Measurements from ENCODE around the gene DPP9.
"Not testable (repeated sequence)": the region's sequence is repeated elsewhere in the genome, so short reads cannot be mapped to it uniquely, and the experiment has no call there.

DPP9 gene

DNA sequence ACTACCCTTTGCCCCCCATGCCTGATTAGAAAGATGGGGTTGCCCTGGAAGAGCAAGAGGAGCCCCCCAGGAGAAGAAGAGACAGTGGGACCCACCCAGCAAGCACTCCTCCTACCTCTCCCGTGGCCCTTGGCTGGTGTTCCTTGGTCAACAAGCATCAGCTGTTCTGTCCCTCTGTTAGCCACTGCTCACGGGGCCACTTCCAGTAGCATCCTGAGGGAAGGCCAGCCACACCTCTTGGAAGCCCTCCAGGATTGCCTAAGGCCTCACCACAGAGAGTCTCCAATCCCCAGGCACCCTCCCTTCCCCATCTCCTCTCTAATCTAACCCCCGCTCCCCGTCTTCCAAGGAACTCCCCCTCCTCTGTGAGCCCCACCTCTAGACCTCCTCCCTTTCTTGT, 15.1 kb upstream of the DPP9 start:
- no peak for DNase-seq

- DNase-seq = no peak
Observed at GRCh38 chr19:4737955-4738600, 14.4 kb upstream of the DPP9 start.

- no peak for DNase-seq
Observed at GRCh38 chr19:4733755-4734345, 10.2 kb upstream of the DPP9 start.

DNA sequence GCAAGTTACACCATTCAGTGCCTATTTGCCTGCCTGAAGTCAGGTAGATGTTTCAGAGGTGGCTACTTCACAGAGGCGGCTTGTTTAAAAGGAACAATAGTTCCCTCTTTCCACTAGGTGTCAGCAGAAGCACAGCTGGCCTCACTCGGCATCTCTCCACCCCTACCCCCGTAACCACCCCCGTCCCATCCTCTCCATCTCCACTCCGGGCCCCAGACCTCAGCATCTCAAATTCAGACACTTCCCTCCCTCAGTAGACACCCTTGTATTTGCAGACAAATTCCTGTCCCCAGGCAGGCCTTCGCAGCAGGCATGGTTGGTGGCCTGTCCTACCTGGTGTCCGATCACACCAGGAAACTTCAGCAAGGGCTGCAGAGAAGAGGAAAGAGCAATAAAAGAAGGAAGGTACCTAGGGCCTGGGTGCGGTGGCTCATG, 9.1 kb upstream of the DPP9 start:
- peak; percentile 49 for DNase-seq

DNA sequence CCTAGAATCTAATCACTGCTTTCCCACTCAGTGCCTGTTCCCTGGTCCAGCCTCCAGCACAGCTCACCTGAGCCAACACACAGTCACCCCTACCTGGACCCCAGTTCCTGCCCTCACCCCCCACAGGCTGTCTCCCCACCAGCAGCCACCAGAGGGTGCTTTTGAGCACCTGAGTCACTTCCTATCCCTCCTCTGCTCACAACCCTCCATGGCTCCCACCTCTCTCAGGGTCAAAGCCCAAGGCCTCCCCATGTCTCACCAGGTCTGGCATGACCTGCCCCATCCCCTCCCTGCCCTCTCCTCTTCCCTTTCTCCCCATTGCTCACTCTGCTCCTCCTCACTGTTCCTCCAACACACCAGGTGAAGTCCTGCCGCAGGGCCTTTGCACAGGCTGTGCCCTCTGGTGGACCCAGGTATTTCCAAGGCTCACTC, 7.1 kb upstream of the DPP9 start:
- DNase-seq = peak; percentile 65 to 71

DNA sequence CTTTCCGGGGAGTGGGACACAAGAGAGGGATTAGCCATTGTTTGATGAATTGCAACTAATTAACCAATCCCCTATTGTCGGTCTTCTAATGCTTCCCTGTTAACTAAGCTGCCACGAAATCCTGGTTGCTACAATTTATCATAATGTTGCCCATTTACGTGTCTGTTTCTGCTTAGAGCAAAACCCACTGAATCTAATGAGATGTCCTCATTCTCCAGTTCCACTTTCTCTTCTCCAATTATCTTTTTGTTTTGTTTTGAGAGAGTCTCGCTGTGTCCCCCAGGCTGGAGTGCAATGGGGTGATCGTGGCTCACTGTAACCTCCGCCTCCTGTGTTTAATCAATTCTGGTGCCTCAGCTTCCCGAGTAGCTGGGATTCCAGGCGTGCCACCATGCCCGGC, 5.2 kb upstream of the DPP9 start:
- DNase-seq = no peak

GRCh38 chr19:4722671-4723594, 709 bp downstream of the DPP9 start:
- DNase-seq = no peak

- DNase-seq = no peak
Observed at GRCh38 chr19:4721196-4721595, 2.4 kb downstream of the DPP9 start.

DNA sequence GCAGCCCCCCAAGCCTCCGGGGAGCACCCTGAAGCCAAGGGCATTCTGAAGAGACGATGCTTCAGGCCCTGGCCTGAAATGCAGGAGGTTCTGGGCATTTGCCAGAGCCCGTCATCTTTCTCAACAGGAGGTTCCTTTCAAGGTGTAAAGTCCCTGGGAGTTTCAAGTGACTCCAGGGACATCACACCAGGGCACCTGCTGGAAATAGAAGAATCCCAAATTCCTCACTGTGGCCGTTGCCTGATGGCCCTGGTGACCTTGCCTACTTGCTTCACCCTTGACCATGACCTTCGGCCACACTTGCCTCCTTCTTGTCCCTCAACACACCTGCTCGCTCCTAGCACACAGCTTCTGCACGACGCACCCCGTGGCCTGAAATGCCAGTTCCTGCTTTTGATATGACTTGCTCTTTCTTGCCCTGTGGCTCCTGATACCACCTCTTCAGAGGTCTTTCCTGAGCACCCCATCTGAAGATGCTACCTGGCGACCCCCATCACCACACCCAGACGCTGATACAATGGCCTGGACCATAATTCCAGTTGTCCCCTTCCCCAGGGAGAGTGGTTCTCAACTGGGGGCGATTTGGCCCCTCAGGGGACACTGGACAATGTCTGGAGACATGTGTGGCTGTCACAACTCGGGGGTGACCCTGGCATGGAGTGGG, 3.5 kb downstream of the DPP9 start:
- no peak for DNase-seq

GRCh38 chr19:4719499-4719866, 4.2 kb downstream of the DPP9 start:
- DNase-seq = no peak

- DNase-seq = no peak
Observed at GRCh38 chr19:4717966-4718701, 5.5 kb downstream of the DPP9 start.

- no peak for DNase-seq
Observed at GRCh38 chr19:4717191-4717965, 6.3 kb downstream of the DPP9 start.

GRCh38 chr19:4715529-4716221, 8.0 kb downstream of the DPP9 start:
- no peak for DNase-seq

DNA sequence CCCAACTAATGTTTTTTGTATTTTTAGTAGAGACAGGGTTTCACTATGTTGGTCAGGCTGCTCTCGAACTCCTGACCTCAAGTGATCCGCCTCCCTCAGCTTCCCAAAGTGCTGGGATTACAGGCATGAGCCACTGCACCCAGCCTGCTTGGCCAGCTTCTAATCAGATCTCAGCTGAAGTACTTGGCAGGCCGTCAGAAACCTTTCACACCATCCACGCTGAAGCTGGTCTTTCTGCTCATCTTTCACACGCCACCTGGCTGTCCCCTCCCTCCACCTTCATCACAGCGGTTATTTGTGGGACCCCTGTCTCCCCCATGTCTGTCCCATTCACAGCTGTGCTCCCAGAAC, 8.5 kb downstream of the DPP9 start:
- DNase-seq = not testable (repeated sequence)

- no peak for DNase-seq
Observed at GRCh38 chr19:4714016-4714415, 9.6 kb downstream of the DPP9 start.

GRCh38 chr19:4713384-4713951, 10.2 kb downstream of the DPP9 start:
- DNase-seq = no peak

DNA sequence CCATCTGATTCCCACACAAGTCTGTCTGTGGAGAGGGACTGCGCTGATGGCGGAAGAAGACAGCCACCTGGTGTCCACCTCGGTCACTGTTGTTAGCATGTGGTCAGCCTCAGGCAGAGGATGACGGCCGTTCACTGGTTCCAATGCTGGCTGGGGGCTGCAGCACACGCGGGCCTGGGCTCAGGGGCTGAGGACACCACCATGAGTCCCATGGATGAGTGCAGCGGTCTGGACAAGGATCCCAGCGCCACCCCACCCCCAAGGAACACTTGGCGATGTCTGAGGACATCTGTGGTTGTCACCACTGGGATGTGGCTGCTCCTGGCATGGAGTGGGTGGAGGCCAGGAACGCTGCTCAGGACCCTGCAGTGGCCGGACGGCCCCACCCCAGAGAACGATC, 10.9 kb downstream of the DPP9 start:
- no peak for DNase-seq

GRCh38 chr19:4711211-4711610, 12.4 kb downstream of the DPP9 start:
- DNase-seq = no peak

DNA sequence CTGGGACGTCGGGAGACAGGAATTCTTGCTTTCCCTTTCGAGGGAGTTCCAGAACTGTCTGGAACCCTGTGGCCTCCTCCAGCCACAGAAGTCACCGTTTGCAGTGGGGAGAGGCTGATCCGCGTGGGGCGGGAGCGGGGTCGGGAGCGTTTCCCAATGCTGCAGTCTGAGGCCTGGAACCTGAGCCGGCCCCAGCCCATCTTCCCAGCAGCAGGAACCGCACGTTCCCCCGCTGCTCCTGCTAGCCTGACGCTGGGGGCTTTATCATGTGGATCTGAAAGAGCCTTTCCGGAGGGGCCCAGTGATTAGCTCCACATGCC, 13.4 kb downstream of the DPP9 start:
- no peak for DNase-seq

GRCh38 chr19:4709440-4710280, 14.0 kb downstream of the DPP9 start:
- DNase-seq = no peak
